GM23338 (cell line): ENCODE data around the gene FANCC.

Experiments used
- CREB1 ChIP-seq: fragments of 250-450 bp; sonication (Bioruptor Pico); IDR thresholded peaks from 2 replicates; pipeline ENCODE4 v1.5.0; 2020; ENCODE audit warnings: low read depth, mild to moderate bottlenecking, moderate library complexity
- EZH2 ChIP-seq: fragments of 200-600 bp; sonication (generic); IDR thresholded peaks from one replicate; pipeline ENCODE4 v1.8.0; 2017; ENCODE audit warnings: antibody characterized with exemption, mild to moderate bottlenecking, low read depth; ENCODE audit not compliant: unreplicated experiment
- EZH2phosphoT487 ChIP-seq: fragments of 200-600 bp; sonication (generic); IDR thresholded peaks from one replicate; pipeline ENCODE4 v1.8.1; 2018; ENCODE audit warnings: antibody characterized with exemption; ENCODE audit not compliant: unreplicated experiment
- JUNB ChIP-seq: IDR thresholded peaks from one replicate; pipeline ENCODE4 v1.6.1; 2016; ENCODE audit warnings: antibody characterized with exemption; ENCODE audit not compliant: unreplicated experiment
- NANOG ChIP-seq: IDR thresholded peaks from 2 replicates; pipeline ENCODE4 v1.6.1; 2016; ENCODE audit warnings: antibody characterized with exemption, borderline replicate concordance
- POLR2AphosphoS5 ChIP-seq: IDR thresholded peaks from 2 replicates; pipeline ENCODE4 v1.6.1; 2016; ENCODE audit warnings: antibody characterized with exemption, low read depth
- STAT1 ChIP-seq: IDR thresholded peaks from one replicate; pipeline ENCODE4 v1.6.1; 2016; ENCODE audit warnings: antibody characterized with exemption; ENCODE audit not compliant: unreplicated experiment
- ZNF331 ChIP-seq: fragments of 250-450 bp; sonication (Bioruptor Pico); IDR thresholded peaks from 2 replicates; pipeline ENCODE4 v1.5.0; 2020; ENCODE audit warnings: low read depth, mild to moderate bottlenecking, moderate library complexity
- TF ChIP-seq, protein P1 (sequence below), 2 experiments: fragments of 200-600 bp in 1 of 2; sonication (generic) in 1 of 2; conservative IDR thresholded peaks; 2 replicates each; pipeline versions ENCODE4 v1.5.1 to v1.6.1; 2016 to 2017; ENCODE audit warnings: antibody characterized with exemption in 2 of 2, low read depth in 2 of 2, mild to moderate bottlenecking in 2 of 2, moderate library complexity in 1 of 2
- TF ChIP-seq, protein P2 (sequence below): IDR thresholded peaks from one replicate; pipeline ENCODE4 v1.6.1; 2018; ENCODE audit warnings: antibody characterized with exemption; ENCODE audit not compliant: unreplicated experiment

DNA sequence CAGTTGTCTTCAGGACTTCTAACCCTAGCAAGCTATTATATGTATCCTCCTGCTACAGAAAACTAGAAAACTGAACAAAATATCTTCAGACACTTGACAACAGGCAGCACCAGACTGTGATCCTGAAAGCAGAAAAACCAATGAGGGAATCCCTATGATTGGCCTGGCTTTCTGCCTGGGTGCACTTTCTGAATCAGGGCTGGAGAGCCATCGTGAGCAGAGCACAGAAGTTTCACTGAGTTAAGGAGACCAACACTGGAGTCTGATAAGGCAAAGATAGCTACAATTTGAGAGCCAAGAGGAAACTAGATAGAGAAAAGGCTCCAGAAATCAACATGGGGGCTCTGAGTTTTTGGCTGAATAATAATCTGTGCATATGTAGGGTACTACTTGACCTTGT is 106.5 kb downstream of the FANCC start:
- TF ChIP-seq POLR2AphosphoS5 (no peak), EZH2 (no peak), JUNB (no peak), STAT1 (no peak), ZNF331 (no peak), EZH2phosphoT487 (no peak), CREB1 (CRISPR knock-in tag) (no peak), NANOG (no peak)
- TF ChIP-seq, protein P1, sequence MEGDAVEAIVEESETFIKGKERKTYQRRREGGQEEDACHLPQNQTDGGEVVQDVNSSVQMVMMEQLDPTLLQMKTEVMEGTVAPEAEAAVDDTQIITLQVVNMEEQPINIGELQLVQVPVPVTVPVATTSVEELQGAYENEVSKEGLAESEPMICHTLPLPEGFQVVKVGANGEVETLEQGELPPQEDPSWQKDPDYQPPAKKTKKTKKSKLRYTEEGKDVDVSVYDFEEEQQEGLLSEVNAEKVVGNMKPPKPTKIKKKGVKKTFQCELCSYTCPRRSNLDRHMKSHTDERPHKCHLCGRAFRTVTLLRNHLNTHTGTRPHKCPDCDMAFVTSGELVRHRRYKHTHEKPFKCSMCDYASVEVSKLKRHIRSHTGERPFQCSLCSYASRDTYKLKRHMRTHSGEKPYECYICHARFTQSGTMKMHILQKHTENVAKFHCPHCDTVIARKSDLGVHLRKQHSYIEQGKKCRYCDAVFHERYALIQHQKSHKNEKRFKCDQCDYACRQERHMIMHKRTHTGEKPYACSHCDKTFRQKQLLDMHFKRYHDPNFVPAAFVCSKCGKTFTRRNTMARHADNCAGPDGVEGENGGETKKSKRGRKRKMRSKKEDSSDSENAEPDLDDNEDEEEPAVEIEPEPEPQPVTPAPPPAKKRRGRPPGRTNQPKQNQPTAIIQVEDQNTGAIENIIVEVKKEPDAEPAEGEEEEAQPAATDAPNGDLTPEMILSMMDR (conservative IDR thresholded peaks at IDR 0.05; ENCODE audit: low read depth in 2 of 2), result no peak
- TF ChIP-seq, protein P2, sequence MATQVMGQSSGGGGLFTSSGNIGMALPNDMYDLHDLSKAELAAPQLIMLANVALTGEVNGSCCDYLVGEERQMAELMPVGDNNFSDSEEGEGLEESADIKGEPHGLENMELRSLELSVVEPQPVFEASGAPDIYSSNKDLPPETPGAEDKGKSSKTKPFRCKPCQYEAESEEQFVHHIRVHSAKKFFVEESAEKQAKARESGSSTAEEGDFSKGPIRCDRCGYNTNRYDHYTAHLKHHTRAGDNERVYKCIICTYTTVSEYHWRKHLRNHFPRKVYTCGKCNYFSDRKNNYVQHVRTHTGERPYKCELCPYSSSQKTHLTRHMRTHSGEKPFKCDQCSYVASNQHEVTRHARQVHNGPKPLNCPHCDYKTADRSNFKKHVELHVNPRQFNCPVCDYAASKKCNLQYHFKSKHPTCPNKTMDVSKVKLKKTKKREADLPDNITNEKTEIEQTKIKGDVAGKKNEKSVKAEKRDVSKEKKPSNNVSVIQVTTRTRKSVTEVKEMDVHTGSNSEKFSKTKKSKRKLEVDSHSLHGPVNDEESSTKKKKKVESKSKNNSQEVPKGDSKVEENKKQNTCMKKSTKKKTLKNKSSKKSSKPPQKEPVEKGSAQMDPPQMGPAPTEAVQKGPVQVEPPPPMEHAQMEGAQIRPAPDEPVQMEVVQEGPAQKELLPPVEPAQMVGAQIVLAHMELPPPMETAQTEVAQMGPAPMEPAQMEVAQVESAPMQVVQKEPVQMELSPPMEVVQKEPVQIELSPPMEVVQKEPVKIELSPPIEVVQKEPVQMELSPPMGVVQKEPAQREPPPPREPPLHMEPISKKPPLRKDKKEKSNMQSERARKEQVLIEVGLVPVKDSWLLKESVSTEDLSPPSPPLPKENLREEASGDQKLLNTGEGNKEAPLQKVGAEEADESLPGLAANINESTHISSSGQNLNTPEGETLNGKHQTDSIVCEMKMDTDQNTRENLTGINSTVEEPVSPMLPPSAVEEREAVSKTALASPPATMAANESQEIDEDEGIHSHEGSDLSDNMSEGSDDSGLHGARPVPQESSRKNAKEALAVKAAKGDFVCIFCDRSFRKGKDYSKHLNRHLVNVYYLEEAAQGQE, result no peak
